GM18870 (cell line): Measurements from ENCODE around the gene HDAC4.

Experiments used
- ATAC-seq: cut with Tn5 transposase; IDR thresholded peaks from one replicate; pipeline ENCODE4 v1.9.1; 2021; ENCODE audit warnings: moderate library complexity; ENCODE audit not compliant: unreplicated experiment

Gene HDAC4

GRCh38 chr2:239271882-239272281 lies 128.9 kb downstream of the HDAC4 start:
- no peak for ATAC-seq

- ATAC-seq = no peak
Observed at GRCh38 chr2:239271471-239271870, 129.3 kb downstream of the HDAC4 start.

GRCh38 chr2:239269916-239270315 lies 130.9 kb downstream of the HDAC4 start:
- ATAC-seq = no peak

- ATAC-seq = no peak
Observed at GRCh38 chr2:239269173-239269885, 131.5 kb downstream of the HDAC4 start.

- no peak for ATAC-seq
Observed at GRCh38 chr2:239268549-239268948, 132.3 kb downstream of the HDAC4 start.

GRCh38 chr2:239268082-239268481 lies 132.7 kb downstream of the HDAC4 start:
- ATAC-seq = no peak

- peak; percentile 92 for ATAC-seq
Observed at GRCh38 chr2:239267288-239267951, 133.4 kb downstream of the HDAC4 start.

GRCh38 chr2:239266779-239267287 lies 134.0 kb downstream of the HDAC4 start:
- no peak for ATAC-seq

GRCh38 chr2:239266434-239266766 lies 134.4 kb downstream of the HDAC4 start:
- no peak for ATAC-seq

GRCh38 chr2:239265681-239266433 lies 135.0 kb downstream of the HDAC4 start:
- no peak for ATAC-seq

GRCh38 chr2:239264838-239265651 lies 135.8 kb downstream of the HDAC4 start:
- ATAC-seq = peak; percentile 32

GRCh38 chr2:239264492-239264837 lies 136.4 kb downstream of the HDAC4 start:
- ATAC-seq = no peak

- no peak for ATAC-seq
Observed at GRCh38 chr2:239263669-239264491, 136.9 kb downstream of the HDAC4 start.

- no peak for ATAC-seq
Observed at GRCh38 chr2:239263231-239263630, 137.6 kb downstream of the HDAC4 start.

GRCh38 chr2:239262484-239263230 lies 138.2 kb downstream of the HDAC4 start:
- ATAC-seq = no peak

GRCh38 chr2:239261796-239262483 lies 138.9 kb downstream of the HDAC4 start:
- ATAC-seq = no peak

GRCh38 chr2:239261356-239261755 lies 139.5 kb downstream of the HDAC4 start:
- no peak for ATAC-seq

GRCh38 chr2:239260546-239261327 lies 140.1 kb downstream of the HDAC4 start:
- no peak for ATAC-seq
